Kidney epithelial cell (primary cell): ENCODE data around the gene CACTIN. TPM values are rescaled to one million over a fixed set of nuclear protein-coding genes. Genes with fewer than 3 reads are reported as not detected.

Experiments
- DNase-seq: peaks from one replicate; pipeline ENCODE4 v3.0.0-alpha.2; 2010; ENCODE audit warnings: low read depth
- H3K27me3 ChIP-seq: 2 replicates; pipeline ENCODE4 v1.6.0; 2011; ENCODE audit warnings: low read length; ENCODE audit not compliant: control insufficient read depth, insufficient read depth
- H3K36me3 ChIP-seq: 2 replicates; pipeline ENCODE4 v1.5.1; 2011; ENCODE audit warnings: low read length; ENCODE audit not compliant: control insufficient read depth, insufficient read depth
- H3K4me3 ChIP-seq: 2 replicates; pipeline ENCODE4 v1.5.1; 2011; ENCODE audit warnings: low read depth, mild to moderate bottlenecking, control low read depth, low read length
- CTCF ChIP-seq: IDR thresholded peaks from 2 replicates; pipeline ENCODE4 v1.5.1; 2011; ENCODE audit warnings: mild to moderate bottlenecking, moderate library complexity, low read length, control low read depth, inconsistent platforms; ENCODE audit not compliant: insufficient read depth, poor library complexity, severe bottlenecking
- total RNA-seq: library from RNA; depleted of rRNA; stranded (reverse); fragments of >200 nt; gene quantifications from 2 replicates; pipeline ENCODE4 v1.2.3, GENCODE V29; 2015

The CACTIN gene
- total RNA-seq, 1 donor from 2014 or later = 46.6 TPM

- peaks cover 11% of the 10 kb centered on the region for H3K27me3 ChIP-seq
- TF ChIP-seq CTCF = no peak
- H3K4me3 ChIP-seq = no peak overlapping the region
- H3K36me3 ChIP-seq = no peaks in the 10 kb centered on the region
- DNase-seq = no peak
Observed at GRCh38 chr19:3593156-3593555, 33.4 kb downstream of the CACTIN start.

DNA sequence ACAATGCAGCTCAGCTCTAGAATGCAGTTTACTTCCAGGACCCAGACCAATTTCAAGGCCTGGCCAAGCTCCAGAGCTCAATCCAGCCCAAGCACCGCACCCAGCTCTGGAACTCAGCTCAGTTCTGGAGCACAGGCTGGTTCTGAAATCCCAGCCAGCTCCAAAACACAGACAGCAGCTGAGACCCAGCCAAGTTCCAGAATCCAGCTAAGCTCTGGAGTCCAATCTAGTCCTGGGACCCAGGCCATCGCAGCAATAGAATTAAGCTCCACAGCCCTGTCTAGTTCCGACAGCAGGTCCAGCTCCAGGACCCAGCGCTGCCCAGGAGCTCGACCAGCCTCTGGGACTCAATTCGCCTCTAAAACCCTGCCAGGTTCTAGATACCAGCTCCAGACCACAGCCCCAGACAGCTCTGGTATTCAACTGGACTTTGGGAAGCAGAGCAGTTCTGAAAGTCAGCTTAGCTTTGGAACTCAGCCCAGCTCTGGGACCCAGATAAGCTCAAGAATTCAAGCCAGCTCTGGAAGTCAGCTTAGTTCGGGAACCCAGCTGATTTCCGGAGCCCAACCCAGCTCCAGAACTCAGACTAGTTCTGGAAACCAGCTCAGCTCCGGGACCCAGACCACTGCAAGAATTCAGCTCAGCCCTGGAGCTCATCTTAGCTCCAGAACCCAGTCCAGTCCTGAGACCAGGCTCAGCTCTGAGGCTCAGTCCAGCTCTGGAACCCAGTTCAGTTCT lies 34.5 kb downstream of the CACTIN start:
- Histone ChIP-seq H3K36me3 (no peaks in the 10 kb centered on the region), H3K4me3 (no peak overlapping the region), H3K27me3 (peaks cover 11% of the 10 kb centered on the region)
- no peak for TF ChIP-seq CTCF
- no peak for DNase-seq

DNA sequence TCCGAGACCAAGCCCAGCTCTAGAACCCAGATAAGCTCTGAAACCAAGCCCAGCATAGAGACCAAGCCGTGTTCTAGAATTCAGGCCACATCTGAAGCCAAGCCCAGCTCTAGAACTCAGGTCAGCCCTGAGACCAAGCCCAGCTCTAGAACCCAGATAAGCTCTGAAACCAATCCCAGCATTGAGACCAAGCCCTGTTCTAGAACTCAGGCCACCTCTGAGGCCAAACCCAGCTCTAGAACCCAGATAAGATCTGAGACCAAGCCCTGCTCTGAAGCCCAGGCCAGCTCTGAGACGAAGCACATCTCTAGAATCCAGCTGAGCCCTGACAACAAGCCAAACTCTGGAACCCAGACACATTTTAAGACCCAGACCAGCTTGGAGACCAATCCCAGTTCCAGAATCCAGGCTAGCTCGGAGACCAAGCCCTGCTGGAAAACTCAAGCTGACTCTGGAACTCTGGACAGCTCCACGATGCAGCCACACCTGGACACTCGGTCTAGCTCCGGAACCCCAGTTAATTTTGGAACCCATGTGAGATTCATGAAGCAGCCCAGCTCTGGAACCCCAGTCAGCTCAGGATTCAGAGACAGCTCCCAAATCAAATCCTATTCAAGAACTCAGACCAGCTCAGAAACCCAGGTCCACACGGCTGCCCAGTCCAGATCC lies 35.5 kb downstream of the CACTIN start:
- Histone ChIP-seq H3K27me3 (peaks cover 17% of the 10 kb centered on the region), H3K36me3 (no peaks in the 10 kb centered on the region), H3K4me3 (no peak overlapping the region)
- no peak for TF ChIP-seq CTCF
- DNase-seq = no peak

GRCh38 chr19:3589949-3590348 lies 36.6 kb downstream of the CACTIN start:
- no peak for TF ChIP-seq CTCF
- H3K4me3 ChIP-seq = no peak overlapping the region
- no peaks in the 10 kb centered on the region for H3K36me3 ChIP-seq
- H3K27me3 ChIP-seq = peaks cover 26% of the 10 kb centered on the region
- DNase-seq = no peak

DNA sequence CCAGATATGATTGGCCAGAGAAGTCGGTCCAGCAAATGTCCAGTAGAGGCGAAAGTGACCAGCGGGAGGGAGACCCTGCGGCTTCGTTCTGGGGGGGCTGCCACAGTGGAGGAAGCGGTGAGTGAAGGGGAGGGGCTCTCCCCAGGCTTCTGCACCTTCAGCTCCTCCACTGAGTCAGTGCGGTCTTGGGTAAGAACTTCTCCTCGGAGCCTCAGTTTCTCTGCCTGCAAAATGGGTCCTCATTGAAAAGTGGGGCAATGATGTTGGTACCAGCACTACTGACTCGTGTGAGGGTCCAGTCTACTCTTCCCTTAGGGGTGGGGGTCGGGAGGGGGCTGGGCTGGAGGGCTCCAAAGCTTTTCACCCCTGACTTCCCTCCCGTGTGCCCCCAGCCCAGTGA lies 37.2 kb downstream of the CACTIN start:
- TF ChIP-seq CTCF = no peak
- H3K36me3 ChIP-seq = no peaks in the 10 kb centered on the region
- peaks cover 26% of the 10 kb centered on the region for H3K27me3 ChIP-seq
- no peak for DNase-seq
- no peak overlapping the region for H3K4me3 ChIP-seq
